ENCODE data around the gene SMKR1.

DNA sequence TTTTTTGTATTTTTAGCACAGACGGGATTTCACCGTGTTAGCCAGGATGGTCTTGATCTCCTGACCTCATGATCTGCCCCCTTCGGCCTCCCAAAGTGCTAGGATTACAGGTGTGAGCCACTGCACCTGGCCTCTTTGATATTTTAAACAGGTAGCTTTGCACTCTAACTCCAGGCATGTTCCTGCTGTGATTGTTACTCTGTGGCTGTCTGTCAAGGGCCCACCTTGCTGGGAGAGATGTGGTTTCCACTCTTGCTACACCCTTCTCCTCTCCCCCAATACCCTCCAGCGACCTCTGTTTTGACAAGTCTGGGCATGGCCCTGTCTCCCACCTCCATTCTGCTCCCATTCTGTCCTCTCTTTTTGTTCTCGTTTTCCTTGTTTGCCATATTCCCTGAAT, 17.1 kb downstream of the SMKR1 start:
- TF ChIP-seq, protein P1, sequence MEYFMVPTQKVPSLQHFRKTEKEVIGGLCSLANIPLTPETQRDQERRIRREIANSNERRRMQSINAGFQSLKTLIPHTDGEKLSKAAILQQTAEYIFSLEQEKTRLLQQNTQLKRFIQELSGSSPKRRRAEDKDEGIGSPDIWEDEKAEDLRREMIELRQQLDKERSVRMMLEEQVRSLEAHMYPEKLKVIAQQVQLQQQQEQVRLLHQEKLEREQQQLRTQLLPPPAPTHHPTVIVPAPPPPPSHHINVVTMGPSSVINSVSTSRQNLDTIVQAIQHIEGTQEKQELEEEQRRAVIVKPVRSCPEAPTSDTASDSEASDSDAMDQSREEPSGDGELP (CRISPR knock-in tag; IDR thresholded peaks at IDR 0.05; ENCODE audit: borderline replicate concordance): no peak
- no peak for TF ChIP-seq PHF21A (IDR thresholded peaks at IDR 0.05; ENCODE audit: borderline replicate concordance, low read depth)
